Fibroblast of mammary gland (primary cell): Measurements from ENCODE around the gene YARS2.
A peak's percentile ranks its signal among the peaks of the same experiment; 100 is the strongest.
"Not testable (repeated sequence)": the region's sequence is repeated elsewhere in the genome, so short reads cannot be mapped to it uniquely, and the experiment has no call there.

Experiments used
- DNase-seq: peaks from one replicate; pipeline ENCODE4 v3.0.0-alpha.2; 2010; ENCODE audit warnings: low read depth
- H3K4me3 ChIP-seq: 2 replicates; pipeline ENCODE4 v1.5.1; 2011; ENCODE audit warnings: low read depth, mild to moderate bottlenecking, low read length, moderate library complexity; ENCODE audit not compliant: control insufficient read depth
- TF ChIP-seq, protein P1 (sequence below): conservative IDR thresholded peaks from 2 replicates; pipeline ENCODE4 v1.5.1; 2011; ENCODE audit warnings: low read depth, low read length, inconsistent platforms; ENCODE audit not compliant: control insufficient read depth, insufficient read depth

Gene YARS2

DNA sequence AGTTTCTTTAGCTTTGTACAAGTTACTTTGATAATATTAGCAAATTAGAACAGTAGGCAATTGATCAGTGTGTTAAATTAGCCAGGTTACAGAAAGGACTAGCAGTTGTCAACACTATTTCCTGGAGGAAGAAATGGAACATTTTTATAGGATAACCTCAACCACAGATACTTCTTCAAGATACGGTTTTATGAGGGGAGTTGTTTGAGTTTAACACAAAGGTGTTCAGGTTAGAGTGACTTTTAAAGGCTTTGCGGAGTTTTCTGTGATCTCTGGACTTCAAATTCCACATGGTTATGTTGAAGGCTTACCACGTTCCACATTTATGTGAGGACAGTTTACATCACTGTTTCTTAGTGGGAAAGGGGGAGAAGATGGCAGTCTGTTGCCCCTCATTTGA is 19.3 kb downstream of the YARS2 start:
- TF ChIP-seq, protein P1, sequence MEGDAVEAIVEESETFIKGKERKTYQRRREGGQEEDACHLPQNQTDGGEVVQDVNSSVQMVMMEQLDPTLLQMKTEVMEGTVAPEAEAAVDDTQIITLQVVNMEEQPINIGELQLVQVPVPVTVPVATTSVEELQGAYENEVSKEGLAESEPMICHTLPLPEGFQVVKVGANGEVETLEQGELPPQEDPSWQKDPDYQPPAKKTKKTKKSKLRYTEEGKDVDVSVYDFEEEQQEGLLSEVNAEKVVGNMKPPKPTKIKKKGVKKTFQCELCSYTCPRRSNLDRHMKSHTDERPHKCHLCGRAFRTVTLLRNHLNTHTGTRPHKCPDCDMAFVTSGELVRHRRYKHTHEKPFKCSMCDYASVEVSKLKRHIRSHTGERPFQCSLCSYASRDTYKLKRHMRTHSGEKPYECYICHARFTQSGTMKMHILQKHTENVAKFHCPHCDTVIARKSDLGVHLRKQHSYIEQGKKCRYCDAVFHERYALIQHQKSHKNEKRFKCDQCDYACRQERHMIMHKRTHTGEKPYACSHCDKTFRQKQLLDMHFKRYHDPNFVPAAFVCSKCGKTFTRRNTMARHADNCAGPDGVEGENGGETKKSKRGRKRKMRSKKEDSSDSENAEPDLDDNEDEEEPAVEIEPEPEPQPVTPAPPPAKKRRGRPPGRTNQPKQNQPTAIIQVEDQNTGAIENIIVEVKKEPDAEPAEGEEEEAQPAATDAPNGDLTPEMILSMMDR: no peak
- no peak overlapping the region for H3K4me3 ChIP-seq
- DNase-seq: no peak

DNA sequence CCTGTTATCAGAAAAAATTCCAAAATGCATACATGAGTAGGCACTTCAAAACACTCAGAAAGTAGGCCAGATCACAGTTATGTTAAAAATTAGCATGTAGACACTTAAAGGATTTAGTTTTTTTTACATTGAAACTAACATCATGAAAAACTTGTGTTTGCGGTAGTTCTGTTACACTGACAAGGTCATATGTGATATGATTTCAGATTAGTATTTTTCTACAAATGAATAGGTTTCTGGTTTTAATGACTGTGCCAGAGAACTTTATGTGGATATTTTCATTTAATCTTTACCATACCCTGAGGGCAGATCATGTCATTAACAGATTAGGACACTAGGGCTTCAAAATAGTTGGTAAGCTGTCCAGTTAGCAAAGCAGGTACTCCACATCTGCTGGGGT is 20.7 kb downstream of the YARS2 start:
- TF ChIP-seq, protein P1: no peak
- no peak for DNase-seq
- no peak overlapping the region for H3K4me3 ChIP-seq

DNA sequence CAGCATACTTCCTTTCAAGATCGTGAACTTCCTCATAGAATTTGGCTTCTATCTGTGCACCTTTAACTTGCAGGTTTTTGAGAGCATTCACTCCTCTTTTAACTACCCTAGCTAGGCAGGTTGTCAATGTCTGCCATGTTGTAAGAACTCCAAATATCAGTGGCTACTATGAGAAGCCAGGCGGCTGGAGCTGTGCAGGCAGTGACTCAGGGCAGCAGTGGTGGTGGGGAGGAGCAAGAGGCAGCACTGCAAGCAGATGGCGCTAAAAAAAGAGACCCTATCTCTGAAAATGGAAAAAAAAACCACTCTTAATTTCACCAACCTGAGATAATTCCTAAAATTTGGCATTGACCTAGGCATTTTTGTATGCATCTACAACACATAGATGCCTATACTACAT is 28.5 kb downstream of the YARS2 start:
- peak; percentile 21 for DNase-seq
- TF ChIP-seq, protein P1: no peak
- H3K4me3 ChIP-seq: no peak overlapping the region

DNA sequence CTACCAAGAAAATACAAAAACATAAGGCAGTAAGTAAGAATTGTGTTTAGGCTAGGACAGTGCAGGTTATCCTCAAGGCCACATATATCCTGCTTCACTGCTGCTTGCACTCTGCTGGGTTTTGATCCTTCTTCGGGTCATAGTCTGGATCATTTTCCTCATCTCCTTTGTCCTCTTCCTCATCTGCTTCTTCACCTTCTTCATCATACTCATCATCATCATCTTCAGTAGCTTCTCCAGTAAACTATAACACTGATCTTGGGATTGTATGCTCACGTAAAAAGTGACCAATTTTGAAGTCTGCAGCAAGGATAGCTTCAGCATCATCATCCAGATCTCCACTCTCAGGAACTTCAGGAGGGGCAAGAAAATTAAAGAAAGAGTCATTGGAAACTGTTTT is 29.4 kb downstream of the YARS2 start:
- TF ChIP-seq, protein P1: no peak
- no peak overlapping the region for H3K4me3 ChIP-seq
- no peak for DNase-seq

DNA sequence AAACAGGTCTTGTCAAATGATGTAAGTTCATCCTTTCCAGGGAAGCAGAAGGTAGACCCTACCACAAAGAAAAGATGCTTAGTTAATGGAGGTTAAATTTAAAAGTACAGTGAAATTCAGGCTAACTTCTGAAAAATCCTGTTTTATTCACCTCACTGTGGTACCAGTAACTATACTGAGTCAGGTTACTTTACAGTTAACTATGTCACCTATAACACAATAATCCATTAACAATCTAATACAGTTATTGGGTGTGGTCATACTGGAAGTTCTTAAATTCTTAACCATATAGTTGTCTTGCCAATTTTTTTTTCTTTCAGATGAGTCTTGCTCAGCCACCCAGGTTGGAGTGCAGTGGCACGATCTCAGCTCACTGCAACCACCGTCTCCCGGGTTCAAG is 30.4 kb downstream of the YARS2 start:
- not testable (repeated sequence) for H3K4me3 ChIP-seq

DNA sequence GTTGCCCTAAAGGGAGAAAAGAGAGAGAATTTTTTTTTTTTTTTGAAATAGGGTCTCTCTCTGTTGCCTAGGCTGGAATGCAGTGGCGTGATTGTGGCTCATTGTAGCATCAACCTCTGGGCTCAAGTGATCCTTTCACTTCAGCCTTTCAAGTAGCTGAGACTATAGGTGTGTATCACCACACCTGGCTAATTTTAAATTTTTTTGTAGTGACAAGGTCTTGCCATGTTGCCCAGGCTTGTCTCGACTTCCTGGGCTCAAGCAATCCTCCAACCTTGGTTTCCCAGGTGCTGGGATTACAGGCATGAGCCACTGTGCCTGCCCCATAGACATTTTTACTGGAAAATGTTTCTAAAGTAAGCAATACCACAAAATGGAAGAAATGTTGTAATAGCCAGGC is 36.8 kb downstream of the YARS2 start:
- DNase-seq: no peak
- TF ChIP-seq, protein P1: no peak
- H3K4me3 ChIP-seq: no peak overlapping the region

More for the DNA sequence above, 30.4 kb downstream of the YARS2 start:
- DNase-seq: not testable (repeated sequence)

DNA sequence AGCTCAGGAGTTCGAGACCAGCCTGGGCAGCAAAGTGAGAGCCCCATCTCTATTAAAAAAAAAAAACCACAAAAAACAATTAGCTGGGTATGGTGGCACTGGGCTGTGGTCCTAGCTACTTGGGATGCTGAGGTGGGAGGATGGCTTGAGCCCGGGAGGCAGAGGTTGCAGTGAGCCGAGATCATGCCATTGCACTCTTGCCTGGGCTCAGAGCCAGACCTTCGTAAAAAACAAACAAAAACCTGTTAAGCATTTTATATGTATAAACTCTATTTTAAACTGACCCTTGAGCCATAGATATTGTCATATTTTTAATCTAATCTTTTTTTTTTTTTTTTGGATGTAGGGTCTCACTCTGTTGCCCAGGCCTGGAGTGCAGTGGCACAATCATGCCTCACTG is 40.9 kb downstream of the YARS2 start:
- TF ChIP-seq, protein P1: no peak
- DNase-seq: no peak
- no peak overlapping the region for H3K4me3 ChIP-seq
